ENCODE results near the gene RAPGEF2.
A peak's percentile ranks its signal among the peaks of the same experiment; 100 is the strongest.
"Not testable (repeated sequence)": the region's sequence is repeated elsewhere in the genome, so short reads cannot be mapped to it uniquely, and the experiment has no call there.

Gene RAPGEF2

DNA sequence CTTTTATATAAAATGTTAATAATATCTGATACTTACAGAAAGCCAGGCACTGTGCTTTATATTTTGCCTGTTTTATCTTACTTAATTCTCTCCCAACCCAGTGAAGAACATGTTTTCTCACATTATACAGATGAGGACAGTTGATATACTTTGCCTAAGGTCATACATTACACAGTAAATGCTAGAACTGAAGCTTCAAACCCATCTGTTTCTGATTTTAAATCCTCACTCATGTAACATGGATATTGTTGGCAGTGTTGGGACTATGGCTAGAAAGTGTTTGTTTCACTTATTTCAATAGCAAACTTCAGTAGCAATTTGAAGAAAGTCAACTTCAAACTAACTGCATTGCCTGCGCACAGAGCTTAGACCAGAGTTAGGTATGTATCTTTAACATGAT, 57.4 kb downstream of the RAPGEF2 start:
- no peak for DNase-seq (ENCODE audit: low read depth in 1 of 2, low spot score in 1 of 2)

DNA sequence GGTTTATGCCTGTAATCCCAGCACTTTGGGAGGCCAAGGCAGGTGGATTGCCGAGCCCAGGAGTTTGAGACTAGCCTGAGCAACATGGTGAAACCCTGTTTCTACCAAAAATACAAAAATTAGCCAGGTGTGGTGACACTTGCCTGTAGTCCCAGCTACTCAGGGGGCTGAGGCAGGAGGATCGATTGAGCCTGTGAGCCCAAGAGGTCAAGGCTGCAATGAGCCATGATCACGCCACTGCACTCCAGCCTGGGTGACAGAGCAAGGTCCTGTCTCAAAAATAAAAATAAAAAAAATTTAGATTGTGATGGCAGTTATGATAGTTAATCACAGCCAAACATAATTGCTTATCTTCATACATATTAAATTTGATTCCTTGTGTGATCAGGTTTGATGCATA, 58.6 kb downstream of the RAPGEF2 start:
- not testable (repeated sequence) for DNase-seq (ENCODE audit: low read depth in 1 of 2, low spot score in 1 of 2)

DNA sequence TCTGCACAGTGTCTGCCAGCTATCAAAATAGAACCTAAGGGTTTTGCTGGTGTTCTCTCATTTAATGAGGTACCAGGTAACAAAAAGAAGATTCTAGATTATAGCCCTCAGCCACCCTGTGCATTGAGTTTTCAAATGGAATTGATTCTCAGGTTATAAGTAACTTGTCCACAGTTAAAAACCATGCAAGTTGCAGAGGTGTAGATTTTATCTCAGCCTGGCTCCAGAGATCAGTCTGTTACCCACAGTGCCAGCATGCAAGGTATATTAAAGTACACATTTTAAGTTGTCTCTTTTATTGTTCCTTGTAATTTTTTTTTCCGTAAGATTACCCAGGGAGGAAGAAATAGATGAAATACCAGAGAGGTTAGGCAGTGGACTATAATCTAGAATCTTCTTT, 59.7 kb downstream of the RAPGEF2 start:
- DNase-seq (ENCODE audit: low read depth in 1 of 2, low spot score in 1 of 2) = no peak

DNA sequence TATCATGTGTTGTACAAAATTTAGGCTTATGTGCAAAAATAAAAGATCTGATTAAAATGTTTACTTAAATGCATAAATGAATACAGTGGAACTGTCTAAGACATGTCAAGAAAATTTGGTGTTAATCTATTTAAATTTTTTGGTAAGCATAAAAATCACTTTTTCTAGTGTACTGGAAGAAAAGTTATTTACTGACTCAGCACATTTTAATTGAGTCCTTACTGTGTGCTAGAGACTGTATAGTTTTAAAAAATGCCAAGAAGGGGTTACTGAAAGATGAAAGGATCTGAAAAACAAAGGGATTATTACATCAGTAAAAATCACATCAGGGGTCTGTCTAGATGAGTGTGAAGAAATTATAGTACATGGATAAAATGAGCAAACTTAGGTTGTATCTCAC, 60.6 kb downstream of the RAPGEF2 start:
- DNase-seq (ENCODE audit: low read depth in 1 of 2, low spot score in 1 of 2) = no peak

DNA sequence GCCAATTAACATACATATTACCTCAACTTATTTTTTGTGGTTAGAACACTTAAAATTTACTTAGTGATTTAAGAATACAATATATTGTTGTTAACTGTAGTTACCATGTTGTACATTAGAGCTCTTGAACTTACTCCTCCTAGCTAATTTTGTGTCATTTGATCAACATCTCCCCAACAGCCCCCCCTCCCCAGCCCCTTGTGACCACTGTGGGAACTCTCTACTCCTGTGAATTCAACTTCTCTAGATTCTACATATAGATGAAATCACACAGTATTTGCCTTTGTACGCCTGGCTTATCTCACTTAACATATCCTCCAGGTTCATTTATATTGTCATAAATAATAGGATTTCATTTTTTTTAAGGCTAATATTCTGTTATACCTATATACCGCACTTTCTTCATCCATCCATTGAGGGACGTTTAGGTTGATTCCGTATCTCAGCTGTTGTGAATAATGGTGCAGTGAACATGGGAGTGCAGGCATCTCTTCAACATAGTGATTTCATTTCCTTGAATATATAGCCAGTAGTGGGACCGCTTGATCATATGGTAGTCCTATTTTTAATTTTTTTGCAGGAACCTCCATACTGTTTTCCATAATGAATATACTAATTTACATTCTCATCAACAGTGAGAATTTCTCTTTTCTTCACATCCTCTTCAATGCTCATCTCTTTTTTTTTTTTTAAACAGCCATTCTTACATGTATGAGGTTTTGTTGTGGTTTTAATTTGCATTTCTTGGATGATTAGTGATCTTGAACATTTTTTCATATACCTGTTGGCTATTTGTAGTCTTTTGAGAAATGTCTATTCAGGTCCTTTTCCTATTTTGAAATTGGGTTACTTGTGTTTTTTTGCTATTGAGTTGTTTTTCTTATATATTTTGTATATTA, 66.8 kb downstream of the RAPGEF2 start:
- DNase-seq (ENCODE audit: low read depth in 1 of 2, low spot score in 1 of 2) = no peak

DNA sequence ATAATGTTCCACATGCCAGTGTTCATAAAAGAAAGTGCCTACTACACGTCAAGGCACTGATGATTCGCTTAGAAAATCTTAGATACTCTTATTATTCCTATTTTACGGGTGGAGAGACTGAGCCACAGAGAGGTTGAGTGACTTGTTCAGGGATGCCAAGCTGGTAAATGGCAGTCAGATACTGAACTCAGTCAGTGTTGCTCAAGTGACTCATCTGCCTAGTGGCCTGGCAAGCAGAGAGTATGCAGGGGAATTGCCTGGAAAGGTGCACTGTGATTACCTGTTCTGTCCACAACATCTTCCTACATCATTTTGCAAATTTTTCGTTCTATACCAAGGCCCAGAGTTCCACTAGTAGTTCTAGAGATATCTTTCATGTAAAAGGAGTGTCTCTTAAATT, 68.4 kb downstream of the RAPGEF2 start:
- DNase-seq (ENCODE audit: low read depth in 1 of 2, low spot score in 1 of 2) = no peak

DNA sequence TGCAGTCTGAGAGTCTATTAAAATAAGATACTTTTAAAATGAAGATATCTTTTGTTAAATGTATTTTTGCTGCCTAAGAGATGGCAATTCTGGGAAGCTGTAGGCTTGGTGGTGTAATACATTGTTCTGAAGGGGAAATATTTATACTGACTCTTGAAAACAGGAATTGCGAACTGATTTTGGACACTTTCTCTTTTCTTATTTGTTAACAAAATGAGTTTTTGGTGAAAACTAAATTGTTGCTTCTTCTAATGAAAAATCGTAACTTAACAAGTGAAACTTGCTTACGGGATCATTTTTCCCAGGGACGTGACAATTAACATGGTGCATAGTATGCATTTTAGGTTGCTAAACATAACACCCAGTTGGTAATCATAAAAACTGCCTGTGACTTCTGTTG, 71.0 kb downstream of the RAPGEF2 start:
- no peak for DNase-seq (ENCODE audit: low read depth in 1 of 2, low spot score in 1 of 2)

DNA sequence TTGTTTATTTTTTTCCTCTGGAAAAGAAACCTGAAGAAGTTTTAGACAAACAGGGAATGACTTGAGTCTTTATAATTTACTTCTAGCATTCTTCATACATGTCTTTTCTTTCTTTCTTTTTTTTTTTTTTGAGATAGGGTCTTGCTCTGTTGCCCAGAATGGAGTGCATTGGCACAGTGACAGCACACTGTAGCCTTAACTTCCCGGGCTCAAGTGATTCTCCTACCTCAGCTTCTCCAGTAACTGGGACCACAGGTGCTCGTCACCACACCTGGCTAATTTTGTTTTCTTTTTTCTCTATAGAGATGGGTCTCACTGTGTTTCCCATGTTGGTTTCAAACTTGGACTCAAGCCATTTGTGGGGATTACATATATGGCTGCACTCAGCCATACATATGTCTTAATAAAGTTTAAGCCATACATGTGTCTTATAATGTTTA, 71.8 kb downstream of the RAPGEF2 start:
- no peak for DNase-seq (ENCODE audit: low read depth in 1 of 2, low spot score in 1 of 2)

DNA sequence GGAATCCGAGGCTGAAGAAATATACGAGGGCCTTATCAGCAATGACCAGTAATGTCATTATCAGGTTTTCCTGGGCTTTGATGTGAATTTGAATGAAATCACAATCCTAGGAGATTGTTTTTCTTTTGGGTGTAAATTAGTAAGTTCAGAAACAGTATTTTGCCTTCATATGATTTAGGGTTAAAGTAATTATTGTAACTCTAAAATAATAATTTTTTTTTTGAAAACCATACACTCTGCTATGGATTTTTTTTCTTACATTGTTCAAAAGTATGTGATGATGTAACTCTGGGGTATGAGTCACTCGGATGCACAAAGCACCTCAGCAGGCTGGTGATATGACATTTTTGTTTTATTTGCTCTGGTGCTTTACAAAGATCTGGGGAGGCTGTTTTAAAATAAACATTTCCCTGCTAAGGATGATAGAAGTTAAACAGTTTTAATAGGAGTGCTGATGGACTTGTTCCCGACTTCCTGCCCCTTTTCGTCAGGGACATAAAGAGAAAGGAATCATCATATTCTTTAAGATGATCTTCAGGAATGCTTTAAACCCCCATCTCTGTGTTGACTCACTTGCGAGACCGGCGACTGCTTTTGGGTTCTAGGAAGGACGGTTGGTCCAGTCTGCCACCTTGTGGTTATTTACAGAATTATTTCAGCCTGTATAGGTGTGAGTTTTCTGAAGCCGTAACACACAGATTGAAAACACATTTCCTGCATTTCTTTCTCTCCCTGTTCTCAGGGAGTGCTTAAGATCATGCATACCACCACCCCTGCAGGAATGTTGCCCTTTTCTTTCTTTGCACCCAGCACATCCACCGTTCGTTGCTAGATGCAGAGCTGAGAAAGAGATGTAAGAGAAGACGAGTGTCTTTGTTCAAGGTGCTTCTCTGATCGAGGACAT, 72.5 kb downstream of the RAPGEF2 start:
- peak; percentile 6 to 15 for DNase-seq (ENCODE audit: low read depth in 1 of 2, low spot score in 1 of 2)

DNA sequence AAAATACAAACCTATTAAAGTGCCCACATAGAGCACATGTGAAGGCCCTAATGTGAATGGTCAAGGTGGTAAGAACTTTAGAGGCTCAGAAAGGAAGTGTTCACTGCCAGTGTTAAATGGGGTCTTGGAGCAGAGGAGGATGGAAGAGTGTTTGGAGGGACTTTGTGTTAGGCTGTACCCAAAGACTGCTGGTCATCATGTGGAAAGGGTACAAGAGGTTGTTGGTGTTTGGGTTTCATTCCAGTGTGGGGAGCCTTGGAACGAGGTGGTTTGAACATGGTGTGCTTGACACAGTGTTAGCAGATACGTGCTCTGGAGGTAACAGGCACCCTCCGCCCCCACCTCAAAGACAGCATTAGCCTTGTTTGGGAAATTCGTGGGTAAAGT, 73.1 kb downstream of the RAPGEF2 start:
- no peak for DNase-seq (ENCODE audit: low read depth in 1 of 2, low spot score in 1 of 2)

DNA sequence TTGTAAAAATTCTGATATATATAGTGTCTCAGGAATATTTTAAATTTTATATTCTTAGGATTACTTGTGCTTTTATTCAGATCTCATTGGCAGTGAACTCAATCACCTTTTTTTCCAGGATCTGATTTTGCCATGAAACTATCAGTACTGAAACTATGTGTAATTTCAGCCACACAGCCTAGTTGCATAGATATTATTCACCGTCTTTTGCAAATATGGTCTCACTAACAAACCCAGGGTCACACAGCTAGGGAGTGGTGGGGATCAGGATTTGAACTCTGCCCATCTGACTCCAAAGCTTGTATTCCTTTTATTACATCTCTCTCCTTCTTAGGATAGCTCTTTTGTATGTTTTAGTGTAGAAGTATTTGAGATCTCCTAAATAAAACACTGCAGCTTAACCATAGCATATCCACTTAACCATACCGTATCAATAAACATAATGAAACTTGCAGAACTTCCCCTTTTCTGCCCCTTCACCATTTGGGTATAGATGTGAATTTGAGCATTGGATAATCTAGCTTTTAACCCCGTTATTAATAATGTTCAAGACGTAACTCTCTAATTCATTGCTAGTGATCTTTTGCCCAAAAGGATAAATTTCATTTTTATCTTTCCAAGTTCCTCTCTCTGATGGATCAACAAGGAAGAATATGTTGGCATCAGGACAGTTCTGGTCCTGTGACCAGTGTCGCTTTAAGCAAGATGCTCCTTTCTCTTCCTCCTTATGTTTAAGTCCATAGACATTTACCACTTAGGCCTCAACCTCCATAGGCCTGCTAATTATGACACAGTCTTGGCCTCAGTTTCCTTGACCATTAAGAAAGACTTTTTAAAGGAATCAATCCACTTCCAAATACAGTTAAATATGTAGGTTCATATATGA, 74.6 kb downstream of the RAPGEF2 start:
- no peak for DNase-seq (ENCODE audit: low read depth in 1 of 2, low spot score in 1 of 2)

DNA sequence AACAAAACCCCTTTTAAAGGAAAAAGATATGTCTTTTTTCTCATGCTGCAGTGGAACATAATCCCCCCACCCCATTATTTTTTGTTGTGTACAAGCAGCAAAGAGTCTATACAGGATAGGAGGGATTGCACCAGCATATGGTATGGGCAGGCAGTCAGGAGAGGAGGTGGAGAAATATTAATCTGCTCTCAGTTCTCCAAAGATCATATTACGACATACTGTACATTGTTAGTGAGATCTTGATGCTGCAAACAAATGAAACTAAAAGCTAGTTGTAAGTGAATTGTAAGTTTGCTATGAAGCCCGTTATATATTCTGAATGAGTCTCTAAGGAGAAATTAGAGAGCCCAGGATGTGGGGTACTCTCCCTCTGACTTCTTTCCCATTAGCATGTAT, 75.3 kb downstream of the RAPGEF2 start:
- DNase-seq (ENCODE audit: low read depth in 1 of 2, low spot score in 1 of 2) = no peak

DNA sequence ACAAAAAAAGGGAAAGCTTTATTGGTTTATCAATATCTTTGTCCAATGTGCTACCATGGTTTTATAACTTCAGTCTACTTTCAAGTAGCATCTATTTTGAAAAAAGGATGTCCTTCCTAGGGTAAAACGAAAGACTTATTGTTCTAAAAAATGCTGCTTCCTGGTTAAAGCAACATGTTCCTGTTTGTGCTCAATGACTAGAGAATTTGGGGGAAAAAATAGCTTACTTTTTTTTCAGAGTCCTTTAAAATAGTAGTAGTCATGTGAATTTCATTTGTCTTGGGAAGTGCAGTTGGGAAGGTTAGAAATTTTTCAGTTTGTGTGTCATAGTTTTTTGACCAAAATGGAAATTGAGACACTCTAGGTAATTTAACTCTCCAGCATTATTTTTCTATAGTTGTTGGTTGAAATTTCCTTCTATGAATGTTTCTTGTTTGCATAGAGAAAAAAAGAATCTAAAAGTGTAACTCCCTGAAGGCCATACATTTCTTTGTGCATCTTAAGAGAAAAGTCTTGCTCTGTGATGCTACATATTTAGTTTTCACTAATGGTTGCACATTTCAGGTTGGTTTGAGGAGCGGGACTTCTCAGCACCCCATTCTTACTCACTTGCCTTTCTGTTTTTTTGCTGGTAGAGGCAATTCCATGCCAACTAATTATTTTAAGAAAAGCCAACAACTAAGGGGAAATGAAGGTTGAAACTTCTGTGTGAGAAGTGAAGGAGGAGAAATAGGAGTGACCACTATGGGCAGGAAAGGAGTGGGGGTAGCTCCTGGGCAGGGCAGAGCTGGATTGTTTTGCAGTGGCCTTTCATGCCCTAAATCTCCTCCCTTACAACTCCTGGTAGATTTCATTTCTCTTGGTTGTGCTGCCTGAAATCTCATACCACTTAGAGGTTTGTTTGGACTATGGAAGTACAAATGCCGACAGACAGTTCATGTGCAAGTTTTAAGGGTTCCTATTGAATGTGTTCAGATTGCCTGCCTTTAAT, 76.4 kb downstream of the RAPGEF2 start:
- DNase-seq (ENCODE audit: low read depth in 1 of 2, low spot score in 1 of 2) = no peak

DNA sequence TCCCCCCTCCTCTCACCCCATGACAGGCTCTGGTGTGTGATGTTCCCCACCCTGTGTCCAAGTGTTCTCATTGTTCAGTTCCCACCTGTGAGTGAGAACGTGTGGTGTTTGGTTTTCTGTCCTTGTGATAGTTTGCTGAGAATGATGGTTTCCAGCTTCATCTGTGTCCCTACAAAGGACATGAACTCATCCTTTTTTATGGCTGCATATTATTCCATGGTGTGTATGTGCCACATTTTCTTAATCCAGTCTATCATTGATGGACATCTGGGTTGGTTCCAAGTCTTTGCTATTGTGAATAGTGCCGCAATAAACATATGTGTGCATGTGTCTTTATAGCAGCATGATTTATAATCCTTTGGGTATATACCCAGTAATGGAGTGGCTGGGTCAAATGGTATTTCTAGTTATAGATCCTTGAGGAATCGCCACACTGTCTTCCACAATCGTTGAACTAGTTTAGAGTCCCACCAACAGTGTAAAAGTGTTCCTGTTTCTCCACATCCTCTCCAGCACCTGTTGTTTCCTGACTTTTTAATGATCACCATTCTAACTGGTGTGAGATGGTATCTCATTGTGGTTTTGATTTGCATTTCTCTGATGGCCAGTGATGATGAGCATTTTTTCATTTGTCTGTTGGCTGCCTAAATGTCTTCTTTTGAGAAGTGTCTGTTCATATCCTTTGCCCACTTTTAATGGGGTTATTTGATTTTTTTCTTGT, 81.2 kb downstream of the RAPGEF2 start:
- not testable (repeated sequence) for DNase-seq (ENCODE audit: low read depth in 1 of 2, low spot score in 1 of 2)

DNA sequence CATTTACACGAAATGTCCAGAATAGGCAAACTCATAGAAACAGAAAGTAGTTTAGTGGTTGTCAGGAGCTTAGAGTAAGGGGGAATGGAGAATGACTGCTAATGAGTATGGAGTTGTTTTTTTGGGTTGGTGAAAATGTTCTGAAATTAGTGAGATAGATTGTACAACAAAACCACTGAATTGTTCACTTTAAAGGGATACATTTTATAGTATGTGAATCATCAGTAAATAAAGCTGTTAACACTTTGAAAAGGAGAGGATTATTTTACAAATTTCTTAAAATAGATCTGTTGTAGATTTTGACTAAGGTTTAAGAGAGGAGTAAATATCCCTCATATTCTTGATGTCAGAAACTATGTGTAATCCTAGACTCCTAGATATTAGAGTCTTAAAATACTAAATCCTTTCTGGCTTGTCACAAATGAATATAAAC, 82.7 kb downstream of the RAPGEF2 start:
- no peak for DNase-seq (ENCODE audit: low read depth in 1 of 2, low spot score in 1 of 2)

DNA sequence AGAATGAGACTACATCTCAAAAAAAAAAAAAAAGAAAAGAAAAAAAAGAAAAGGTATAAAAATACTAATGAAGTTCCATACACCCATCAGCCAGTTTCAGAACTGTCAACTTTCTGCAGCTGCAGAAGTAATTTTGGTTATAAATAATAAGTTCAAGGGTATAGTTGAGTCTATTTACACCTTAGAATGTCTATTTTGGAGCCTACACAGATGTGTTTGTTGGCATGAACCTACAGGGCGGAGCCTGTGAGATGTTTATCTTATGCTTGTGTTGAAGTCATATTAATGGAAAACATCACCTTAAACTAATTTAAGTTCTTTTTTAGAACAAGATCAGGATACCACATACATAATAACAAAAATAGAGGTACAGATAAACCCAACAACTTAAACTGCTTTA, 85.8 kb downstream of the RAPGEF2 start:
- no peak for DNase-seq (ENCODE audit: low read depth in 1 of 2, low spot score in 1 of 2)

DNA sequence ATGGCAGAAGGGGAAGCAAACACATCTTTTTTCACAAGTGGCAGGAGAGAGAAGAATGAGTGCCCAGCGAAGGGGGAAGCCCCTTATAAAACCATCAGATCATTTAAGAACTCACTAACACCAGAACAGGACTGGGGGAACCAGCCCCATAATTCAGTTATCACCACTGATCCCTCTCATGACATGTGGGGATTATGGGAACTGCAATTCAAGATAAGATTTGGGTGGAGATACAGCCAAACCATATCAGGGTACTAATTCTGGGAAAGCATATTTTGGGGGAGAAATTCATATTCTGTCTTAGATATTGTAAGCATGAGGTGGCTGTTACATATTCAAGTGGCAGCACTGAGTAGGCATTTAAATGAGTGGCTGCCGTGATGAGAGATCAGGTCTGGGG, 87.8 kb downstream of the RAPGEF2 start:
- DNase-seq (ENCODE audit: low read depth in 1 of 2, low spot score in 1 of 2) = no peak

DNA sequence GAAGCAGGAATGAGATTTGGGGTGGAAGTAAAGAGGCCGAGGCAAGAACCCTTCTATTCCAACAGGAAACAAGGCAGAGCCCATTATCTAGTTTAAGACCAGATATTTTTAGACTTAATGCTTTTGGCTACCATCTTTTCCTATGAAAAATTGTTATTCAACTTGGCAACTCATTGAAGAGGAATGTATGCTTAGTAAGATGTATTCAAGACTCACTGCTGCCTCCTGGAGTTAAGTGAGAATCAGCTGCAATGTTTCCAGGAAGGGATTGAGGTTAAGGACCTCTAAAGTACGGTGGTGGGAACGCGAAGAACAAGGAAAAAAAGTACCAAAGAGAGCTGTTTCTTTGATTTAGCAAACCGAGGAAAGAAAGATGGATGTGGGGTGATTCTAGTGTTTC, 89.1 kb downstream of the RAPGEF2 start:
- no peak for DNase-seq (ENCODE audit: low read depth in 1 of 2, low spot score in 1 of 2)

DNA sequence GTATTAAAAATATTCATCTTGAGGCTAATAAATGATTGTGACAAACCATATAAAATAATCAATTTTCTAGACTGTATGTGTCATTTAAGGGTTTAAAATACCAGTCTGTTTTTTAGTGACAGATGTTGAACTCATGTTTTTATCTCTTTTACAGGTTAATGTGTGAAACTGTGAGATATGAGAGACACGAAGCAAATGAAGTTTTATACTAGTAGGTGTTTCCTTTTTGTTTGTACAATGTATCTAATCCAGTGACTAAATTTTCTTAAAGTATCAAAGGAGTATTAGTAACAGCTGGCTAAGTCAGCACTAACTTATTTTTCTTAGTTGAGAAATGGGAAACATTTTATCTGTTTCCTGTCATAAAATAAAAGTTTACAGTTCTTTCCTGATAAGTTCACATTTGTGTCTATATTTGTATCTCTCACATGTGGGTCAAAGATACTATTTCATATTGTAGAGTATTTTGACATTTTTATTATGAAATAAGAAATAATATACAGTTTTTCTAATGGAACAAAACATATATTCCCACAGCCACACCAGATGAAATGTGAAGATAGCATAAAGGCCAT, 90.3 kb downstream of the RAPGEF2 start:
- no peak for DNase-seq (ENCODE audit: low read depth in 1 of 2, low spot score in 1 of 2)

All from stimulated activated CD4-positive, alpha-beta T cell treated with anti-CD3 and anti-CD28 coated beads, Interleukin-15, amount 100 ng/mL, for 1 hour (primary cell).